Activated CD4-positive, CD25-positive, alpha-beta regulatory T cell (primary cell): ENCODE results near the gene EFNA5.

Experiments used
- DNase-seq, 4 experiments: peaks; one replicate each; lab custom pipeline; 2025; lab: John Stamatoyannopoulos, UW

The EFNA5 gene

GRCh38 chr5:107570805-107571531 is 99.8 kb downstream of the EFNA5 start:
- no peak for DNase-seq

GRCh38 chr5:107570181-107570580 is 100.6 kb downstream of the EFNA5 start:
- DNase-seq, result no peak

GRCh38 chr5:107567901-107568671 is 102.7 kb downstream of the EFNA5 start:
- DNase-seq, result no peak

GRCh38 chr5:107566986-107567385 is 103.8 kb downstream of the EFNA5 start:
- DNase-seq, result no peak

- no peak for DNase-seq
Observed at GRCh38 chr5:107565791-107566767, 104.7 kb downstream of the EFNA5 start.

GRCh38 chr5:107564931-107565372 is 105.8 kb downstream of the EFNA5 start:
- no peak for DNase-seq

GRCh38 chr5:107563959-107564544 is 106.7 kb downstream of the EFNA5 start:
- DNase-seq, result no peak

- no peak for DNase-seq
Observed at GRCh38 chr5:107560377-107560776, 110.4 kb downstream of the EFNA5 start.

GRCh38 chr5:107558823-107559375 is 111.8 kb downstream of the EFNA5 start:
- DNase-seq, result no peak

- DNase-seq, result no peak
Observed at GRCh38 chr5:107557051-107557658, 113.6 kb downstream of the EFNA5 start.

GRCh38 chr5:107556575-107556974 is 114.2 kb downstream of the EFNA5 start:
- DNase-seq, result no peak

GRCh38 chr5:107555425-107556090 is 115.2 kb downstream of the EFNA5 start:
- no peak for DNase-seq

GRCh38 chr5:107554776-107555424 is 115.8 kb downstream of the EFNA5 start:
- no peak for DNase-seq

GRCh38 chr5:107553117-107553555 is 117.6 kb downstream of the EFNA5 start:
- no peak for DNase-seq

- DNase-seq, result no peak
Observed at GRCh38 chr5:107551088-107551487, 119.6 kb downstream of the EFNA5 start.

GRCh38 chr5:107549567-107549966 is 121.2 kb downstream of the EFNA5 start:
- no peak for DNase-seq

GRCh38 chr5:107548477-107548876 is 122.3 kb downstream of the EFNA5 start:
- no peak for DNase-seq

GRCh38 chr5:107546719-107547118 is 124.0 kb downstream of the EFNA5 start:
- DNase-seq, result no peak

GRCh38 chr5:107545486-107545885 is 125.3 kb downstream of the EFNA5 start:
- no peak for DNase-seq

- no peak for DNase-seq
Observed at GRCh38 chr5:107544967-107545366, 125.8 kb downstream of the EFNA5 start.
